Lung (tissue), 12 donors: ENCODE results near the gene CRYBA1. TPM values are rescaled to one million over a fixed set of nuclear protein-coding genes. Genes with fewer than 3 reads are reported as not detected.

ENCODE experiments used
- ATAC-seq: fragments of 200-7000 bp; cut with Tn5 transposase; one replicate; pipeline ENCODE4 v1.9.1; 2020; ENCODE audit warnings: moderate number of reproducible peaks; ENCODE audit not compliant: insufficient read depth, low FRiP score
- DNase-seq, 3 donors: peaks; one replicate each; pipeline ENCODE4 v3.0.0-alpha.2; 2013 to 2017
- H3K27ac ChIP-seq, 2 donors: one replicate each; pipeline ENCODE4 v1.5.1; 2013; ENCODE audit warnings: mild to moderate bottlenecking in 2 of 2, moderate library complexity in 2 of 2, control low read depth in 1 of 2, inconsistent platforms in 1 of 2, low read depth in 1 of 2, low read length in 1 of 2
- H3K27me3 ChIP-seq, 3 donors: one replicate each; pipeline ENCODE4 v1.5.1; 2013; ENCODE audit warnings: low read length in 2 of 3; ENCODE audit not compliant: control insufficient read depth in 3 of 3, insufficient read depth in 3 of 3
- H3K36me3 ChIP-seq, 4 donors: one replicate each; pipeline ENCODE4 v1.5.1; 2013; ENCODE audit warnings: low read length in 4 of 4, mild to moderate bottlenecking in 1 of 4, moderate library complexity in 1 of 4; ENCODE audit not compliant: control insufficient read depth in 4 of 4, insufficient read depth in 4 of 4
- H3K4me1 ChIP-seq, 5 donors: one replicate each; pipeline ENCODE4 v1.5.1; 2013; ENCODE audit warnings: low read length in 5 of 5, mild to moderate bottlenecking in 2 of 5, moderate library complexity in 1 of 5; ENCODE audit not compliant: control insufficient read depth in 5 of 5, insufficient read depth in 5 of 5
- H3K4me3 ChIP-seq: one replicate; pipeline ENCODE4 v1.5.1; 2013; ENCODE audit warnings: mild to moderate bottlenecking, control low read depth, moderate library complexity
- H3K9ac ChIP-seq, 2 donors: one replicate each; pipeline ENCODE4 v1.5.1; 2013; ENCODE audit warnings: low read length in 2 of 2, control low read depth in 1 of 2; ENCODE audit not compliant: insufficient read depth in 1 of 2
- H3K9me3 ChIP-seq, 4 donors: one replicate each; pipeline ENCODE4 v1.5.1; 2013; ENCODE audit warnings: low read length in 3 of 4, mild to moderate bottlenecking in 1 of 4, moderate library complexity in 1 of 4; ENCODE audit not compliant: control insufficient read depth in 4 of 4, insufficient read depth in 3 of 4
- WGBS, 2 donors: extraction: QIAGEN DNeasy Blood & Tissue Kit; methylation state at CpG; one replicate each; pipeline ENCODE4 v1.1.7; 2013; 5-methylcytosine and 5-hydroxymethylcytosine counted together
- polyA plus RNA-seq, 2 donors: library from polyadenylated mRNA; stranded (reverse); fragments of 200-250 nt; gene quantifications; one replicate each; pipeline ENCODE4 v1.2.1, GENCODE V29; 2013
- total RNA-seq, 2 donors: library from RNA; depleted of rRNA in 1 of 2; stranded (reverse); fragments of >200 nt in 1 of 2; gene quantifications; one replicate each; pipeline ENCODE4 v1.2.1, GENCODE V29; 2014 to 2021
- TF ChIP-seq, protein P1 (sequence below): IDR thresholded peaks from 2 replicates; pipeline ENCODE4 v1.5.1; 2012; ENCODE audit warnings: mild to moderate bottlenecking; ENCODE audit errors: control extremely low read depth, extremely low read depth
- donor health status: control.
- donor health status: control.
- donor health status: Bipolar disorder and iron deficiency.
- donor health status: healthy.
- donor health status: DM: yes; HTN: yes; CAD: no.

Gene CRYBA1
- total and polyA plus RNA-seq, 4 donors = not detected

GRCh38 chr17:29207975-29208374 is 38.7 kb upstream of the CRYBA1 start:
- WGBS, 2 donors = 89 to 97% methylated on average over 2 of the region's 2 CpGs
- Histone ChIP-seq H3K27me3 (no peaks in the 10 kb centered on the region), H3K4me3 (no peak overlapping the region), H3K9me3 (no peaks in the 10 kb centered on the region), H3K9ac (no peak overlapping the region), H3K36me3 (no peaks in the 10 kb centered on the region), H3K4me1 (peaks cover 0 to 1% (median 0%) of the 10 kb centered on the region in 5 donors), H3K27ac (no peak overlapping the region)
- DNase-seq (no peak), ATAC-seq (no peak)
- TF ChIP-seq, protein P1, sequence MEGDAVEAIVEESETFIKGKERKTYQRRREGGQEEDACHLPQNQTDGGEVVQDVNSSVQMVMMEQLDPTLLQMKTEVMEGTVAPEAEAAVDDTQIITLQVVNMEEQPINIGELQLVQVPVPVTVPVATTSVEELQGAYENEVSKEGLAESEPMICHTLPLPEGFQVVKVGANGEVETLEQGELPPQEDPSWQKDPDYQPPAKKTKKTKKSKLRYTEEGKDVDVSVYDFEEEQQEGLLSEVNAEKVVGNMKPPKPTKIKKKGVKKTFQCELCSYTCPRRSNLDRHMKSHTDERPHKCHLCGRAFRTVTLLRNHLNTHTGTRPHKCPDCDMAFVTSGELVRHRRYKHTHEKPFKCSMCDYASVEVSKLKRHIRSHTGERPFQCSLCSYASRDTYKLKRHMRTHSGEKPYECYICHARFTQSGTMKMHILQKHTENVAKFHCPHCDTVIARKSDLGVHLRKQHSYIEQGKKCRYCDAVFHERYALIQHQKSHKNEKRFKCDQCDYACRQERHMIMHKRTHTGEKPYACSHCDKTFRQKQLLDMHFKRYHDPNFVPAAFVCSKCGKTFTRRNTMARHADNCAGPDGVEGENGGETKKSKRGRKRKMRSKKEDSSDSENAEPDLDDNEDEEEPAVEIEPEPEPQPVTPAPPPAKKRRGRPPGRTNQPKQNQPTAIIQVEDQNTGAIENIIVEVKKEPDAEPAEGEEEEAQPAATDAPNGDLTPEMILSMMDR = no peak

DNA sequence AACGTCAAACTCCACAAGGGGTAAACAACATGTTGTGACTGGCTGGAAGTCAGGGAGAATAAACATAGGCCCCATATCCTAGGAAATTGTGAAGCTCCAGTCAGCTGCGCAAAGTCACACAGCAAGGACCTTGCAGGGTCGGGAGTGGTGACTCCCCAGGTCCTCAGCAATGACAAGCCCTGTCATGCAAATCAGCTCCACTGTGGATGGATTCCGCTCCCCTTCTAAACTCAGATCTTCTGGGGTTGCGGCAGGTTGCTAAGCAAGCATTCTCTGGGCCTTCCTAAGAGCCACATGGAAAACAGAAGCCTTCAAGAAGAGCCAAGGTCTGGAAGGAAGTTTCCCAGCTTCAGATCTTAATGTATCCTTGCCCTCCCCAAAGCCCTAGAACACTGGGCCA is 37.6 kb upstream of the CRYBA1 start:
- ATAC-seq = no peak
- no peaks in the 10 kb centered on the region for H3K27me3 ChIP-seq
- no peak overlapping the region for H3K9ac ChIP-seq
- H3K4me1 ChIP-seq = peaks cover 0 to 1% (median 0%) of the 10 kb centered on the region in 5 donors
- no peak overlapping the region for H3K27ac ChIP-seq
- no peak for DNase-seq
- 91 to 92% methylated on average over 5 of the region's 5 CpGs for WGBS, 2 donors
- no peaks in the 10 kb centered on the region for H3K9me3 ChIP-seq
- TF ChIP-seq, protein P1 = no peak
- H3K4me3 ChIP-seq = no peak overlapping the region
- H3K36me3 ChIP-seq = no peaks in the 10 kb centered on the region

DNA sequence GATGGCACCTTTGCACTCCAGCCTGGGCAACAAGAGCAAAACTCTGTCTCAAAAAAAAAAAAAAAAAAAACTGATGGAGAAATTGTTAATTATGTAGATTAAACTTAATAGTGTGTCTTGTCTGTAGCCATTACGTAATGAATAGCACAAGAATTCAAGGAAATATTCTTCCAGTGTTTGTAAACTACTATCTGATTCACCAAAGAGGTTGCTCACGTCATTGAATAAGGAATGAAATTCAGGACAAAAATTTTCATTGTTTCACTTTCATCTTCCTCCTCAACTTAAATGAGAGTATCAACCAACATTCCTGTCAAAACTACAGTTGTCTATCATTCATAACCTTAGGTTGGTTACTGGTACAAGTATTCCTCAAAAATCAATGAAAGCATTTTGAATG is 35.8 kb upstream of the CRYBA1 start:
- H3K4me1 ChIP-seq = no peaks in the 10 kb centered on the region
- TF ChIP-seq, protein P1 = no peak
- no peak overlapping the region for H3K4me3 ChIP-seq
- ATAC-seq (no peak), DNase-seq (no peak)
- H3K9me3 ChIP-seq = no peaks in the 10 kb centered on the region
- no peak overlapping the region for H3K27ac ChIP-seq
- no peak overlapping the region for H3K9ac ChIP-seq
- H3K36me3 ChIP-seq = no peaks in the 10 kb centered on the region
- H3K27me3 ChIP-seq = no peaks in the 10 kb centered on the region
- WGBS, 2 donors = 57 to 60% methylated on average over 2 of the region's 2 CpGs

DNA sequence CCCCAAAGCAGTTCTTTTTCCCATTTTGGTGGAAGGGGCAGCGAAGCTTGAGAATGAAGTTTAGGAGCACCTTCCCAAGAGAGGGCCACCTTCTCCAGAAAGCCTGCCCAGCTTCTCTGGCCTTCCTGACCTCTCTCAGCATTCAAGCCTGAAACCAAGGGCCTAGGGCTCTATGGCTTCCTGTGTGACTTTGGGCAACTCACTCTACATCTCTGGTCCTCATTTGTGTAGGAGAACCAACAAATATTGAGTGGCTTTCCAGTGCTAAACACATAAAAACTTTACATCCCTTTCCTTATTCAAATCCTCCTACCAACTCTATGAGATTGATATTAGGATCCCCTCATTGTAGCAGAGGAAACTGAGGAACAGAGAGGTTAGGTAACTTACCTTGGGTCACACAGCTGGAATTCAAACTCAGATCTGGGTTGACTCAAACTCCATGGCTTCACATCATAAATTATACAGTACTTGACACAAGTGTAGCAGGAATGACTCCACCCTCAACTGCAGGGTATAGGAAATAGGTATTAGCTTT is 34.5 kb upstream of the CRYBA1 start:
- TF ChIP-seq, protein P1 = no peak
- H3K4me3 ChIP-seq = no peak overlapping the region
- 100% methylated on average over 1 of the region's 1 CpG for WGBS, 2 donors
- no peak overlapping the region for H3K9ac ChIP-seq
- H3K27me3 ChIP-seq = peaks cover 0 to 3% (median 0%) of the 10 kb centered on the region in 3 donors
- H3K9me3 ChIP-seq = no peaks in the 10 kb centered on the region
- no peak overlapping the region for H3K27ac ChIP-seq
- H3K4me1 ChIP-seq = peaks cover 0 to 2% (median 0%) of the 10 kb centered on the region in 5 donors
- no peaks in the 10 kb centered on the region for H3K36me3 ChIP-seq
- ATAC-seq (no peak), DNase-seq (no peak)
